Body of pancreas (tissue), 4 donors: Measurements from ENCODE around the gene ARHGAP20.

Source experiments
- CTCF ChIP-seq, 7 experiments: fragments of 450-650 bp in 4 of 7; fragments of 200-600 bp in 3 of 7; sonication (generic) in 3 of 7; IDR thresholded peaks; one replicate each; pipeline ENCODE4 v1.5.1; 2016 to 2019; ENCODE audit warnings: antibody characterized with exemption in 7 of 7
- POLR2A ChIP-seq, 3 donors: fragments of 450-650 bp; IDR thresholded peaks; one replicate each; pipeline ENCODE4 v1.6.1; 2016; ENCODE audit warnings: antibody characterized with exemption in 3 of 3, mild to moderate bottlenecking in 2 of 3

- TF ChIP-seq CTCF (IDR thresholded peaks at IDR 0.05) (no peak), POLR2A (IDR thresholded peaks at IDR 0.05) (no peak)
These were observed 32.8 kb downstream of the ARHGAP20 start for GRCh38 chr11:110679323-110679975.
